GM21619 (cell line): Measurements from ENCODE around the gene PILRB.
A peak's percentile ranks its signal among the peaks of the same experiment; 100 is the strongest.
"Not testable (repeated sequence)": the region's sequence is repeated elsewhere in the genome, so short reads cannot be mapped to it uniquely, and the experiment has no call there.

Experiments used
- ATAC-seq: cut with Tn5 transposase; IDR thresholded peaks from one replicate; pipeline ENCODE4 v1.9.1; 2021; ENCODE audit not compliant: unreplicated experiment

The PILRB gene

DNA sequence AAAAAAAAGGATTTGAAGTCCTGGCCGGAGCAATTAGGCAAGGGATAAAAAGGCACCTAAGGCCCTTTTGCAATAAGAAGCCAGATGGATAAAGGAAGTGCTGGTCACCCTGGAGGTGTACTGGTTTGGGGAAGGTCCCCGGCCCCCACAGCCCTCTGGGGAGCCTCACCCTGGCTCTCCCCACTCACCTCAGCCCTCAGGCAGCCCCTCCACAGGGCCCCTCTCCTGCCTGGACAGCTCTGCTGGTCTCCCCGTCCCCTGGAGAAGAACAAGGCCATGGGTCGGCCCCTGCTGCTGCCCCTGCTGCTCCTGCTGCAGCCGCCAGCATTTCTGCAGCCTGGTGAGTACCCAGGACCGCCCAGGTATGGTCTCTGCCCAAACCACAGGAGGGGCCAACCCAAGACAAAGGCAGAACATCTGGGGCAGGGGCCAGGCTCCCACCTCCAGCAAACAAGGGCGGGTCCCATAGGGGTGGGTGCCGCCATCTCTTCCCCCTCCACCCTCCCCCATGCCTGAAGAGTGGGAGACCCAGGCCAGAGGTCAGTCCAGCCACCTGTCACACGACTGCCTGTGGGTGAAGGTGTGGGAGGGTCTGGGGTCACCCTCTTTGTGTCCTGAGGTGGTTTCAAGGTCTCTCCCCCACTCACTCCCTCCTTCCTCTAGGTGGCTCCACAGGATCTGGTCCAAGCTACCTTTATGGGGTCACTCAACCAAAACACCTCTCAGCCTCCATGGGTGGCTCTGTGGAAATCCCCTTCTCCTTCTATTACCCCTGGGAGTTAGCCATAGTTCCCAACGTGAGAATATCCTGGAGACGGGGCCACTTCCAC, at the start of gene PILRB:
TSS of gene PILRB (plus strand) at position 91 of the 830 bp plus-strand sequence. CDS start at position 277, 186 bp downstream.
- ATAC-seq = no peak

DNA sequence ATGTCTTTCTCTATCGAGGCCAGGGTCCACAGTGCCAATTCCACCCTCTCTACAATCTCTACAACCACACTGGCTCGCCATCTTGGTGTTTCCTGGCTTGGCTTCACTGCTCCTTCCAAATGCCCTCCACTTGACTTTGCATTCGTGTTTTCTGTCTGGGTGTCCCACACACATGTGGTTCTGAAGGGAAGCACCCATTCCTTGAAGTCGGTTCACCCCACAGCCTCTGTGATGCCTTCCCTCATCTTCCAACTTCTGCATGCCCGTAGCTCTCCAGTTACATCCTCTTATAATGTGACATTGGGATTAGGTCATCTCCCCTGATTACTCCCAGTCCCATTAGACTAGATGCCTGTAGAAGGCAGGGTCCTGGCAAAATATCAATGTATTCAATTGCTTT, 39.6 kb upstream of the PILRB start:
- not testable (repeated sequence) for ATAC-seq

DNA sequence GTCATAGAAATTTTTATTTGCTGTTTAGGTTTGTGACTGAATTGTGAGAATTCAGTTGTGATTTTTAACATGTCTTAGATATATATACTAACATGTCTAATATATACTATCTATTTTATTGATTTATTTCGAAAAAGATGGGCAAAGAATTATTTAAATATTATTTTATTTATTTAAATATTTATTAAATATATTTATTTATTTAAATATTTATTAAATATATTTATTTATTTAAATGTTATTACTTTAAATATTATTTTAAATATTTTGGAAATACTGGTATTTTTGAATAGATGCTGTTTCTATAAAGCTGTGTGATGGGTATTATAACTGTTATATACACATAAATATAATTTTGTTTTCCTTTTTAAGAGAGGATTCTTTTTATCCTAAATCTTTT, 36.3 kb upstream of the PILRB start:
- not testable (repeated sequence) for ATAC-seq

DNA sequence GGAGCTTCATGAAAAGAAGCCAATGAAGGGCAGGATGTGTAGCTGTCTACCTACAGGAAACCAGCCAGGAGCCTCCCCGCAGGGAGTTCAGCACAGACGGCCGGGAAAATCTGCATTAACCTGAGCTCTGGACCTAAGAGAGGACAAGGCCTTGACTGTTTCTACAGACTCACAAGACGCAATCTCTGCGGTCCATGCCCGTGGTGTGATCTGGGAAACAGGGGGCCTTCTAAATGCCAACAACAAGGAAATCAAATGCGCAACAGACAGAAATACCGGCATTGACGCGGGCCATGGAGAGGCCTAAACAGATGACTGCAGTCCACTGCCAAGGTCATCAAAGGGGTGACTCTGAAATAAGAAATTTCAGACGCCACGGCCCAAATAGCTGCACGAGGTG, 33.7 kb upstream of the PILRB start:
- not testable (repeated sequence) for ATAC-seq

DNA sequence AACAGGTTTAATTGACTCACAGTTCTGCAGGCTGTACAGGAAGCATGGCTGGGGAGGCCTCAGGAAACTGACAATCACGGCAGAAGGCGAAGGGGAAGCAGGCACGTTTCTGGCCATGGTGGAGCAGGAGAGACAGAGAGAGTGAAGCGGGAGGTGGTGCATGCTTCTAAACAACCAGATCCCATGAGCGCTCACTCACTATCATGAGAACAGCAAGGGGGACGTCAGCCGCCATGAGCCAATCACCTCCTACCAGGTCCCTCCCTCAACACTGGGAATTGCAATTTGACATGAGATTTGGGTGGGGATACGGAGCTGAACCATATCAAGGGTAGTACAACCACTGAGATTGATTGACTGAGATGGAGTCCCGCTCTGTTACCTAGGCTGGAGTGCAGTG, 32.2 kb upstream of the PILRB start:
- ATAC-seq = not testable (repeated sequence)

DNA sequence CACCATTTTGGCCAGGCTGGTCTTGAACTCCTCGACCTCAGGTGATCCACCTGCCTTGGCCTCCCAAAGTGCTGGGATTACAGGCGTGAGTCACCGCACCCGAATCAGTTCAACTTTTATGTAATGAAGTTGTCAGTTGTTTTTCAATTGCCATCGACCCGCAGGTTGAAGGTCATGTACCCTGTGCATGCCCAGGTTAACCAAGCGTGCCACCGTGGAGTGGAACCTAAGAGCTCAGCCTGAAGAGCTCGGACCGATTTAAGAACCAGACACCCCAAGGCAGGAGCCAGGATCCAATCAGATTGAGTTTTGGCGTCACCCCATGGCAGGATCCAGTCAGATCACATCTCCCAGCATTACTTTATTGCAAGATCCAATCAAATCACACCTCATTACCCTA, 31.0 kb upstream of the PILRB start:
- not testable (repeated sequence) for ATAC-seq

- ATAC-seq = peak; percentile 94
Observed at GRCh38 chr7:100335566-100336466, 22.1 kb upstream of the PILRB start.

DNA sequence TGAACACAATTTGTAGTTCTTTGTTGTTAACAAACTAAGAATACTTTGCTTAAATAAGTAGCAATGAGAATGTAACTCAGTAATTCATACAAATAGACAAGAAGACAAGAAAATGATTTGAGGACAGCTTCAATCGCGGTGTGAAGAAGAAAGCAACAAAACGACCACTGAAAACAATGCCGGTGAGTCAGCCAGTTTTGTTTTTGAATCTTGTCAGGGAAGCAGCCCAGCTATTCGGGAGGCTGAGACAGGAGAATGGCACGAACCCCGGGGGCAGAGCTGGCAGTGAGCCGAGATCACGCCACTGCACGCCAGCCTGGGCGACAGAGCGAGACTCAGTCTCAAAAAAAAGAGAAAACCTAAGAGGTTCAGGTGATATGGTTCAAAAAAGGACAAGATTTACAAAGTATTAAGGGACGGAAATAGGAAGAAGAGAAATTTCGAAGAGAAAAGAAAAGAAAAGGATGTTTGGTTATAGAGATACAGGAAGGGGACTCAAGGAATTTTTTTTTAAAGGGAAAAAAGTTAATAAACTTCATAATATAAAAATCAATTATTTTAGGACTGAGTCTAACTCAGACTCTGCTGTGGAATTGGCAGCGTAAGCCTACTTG, 19.7 kb upstream of the PILRB start:
- ATAC-seq = not testable (repeated sequence)

DNA sequence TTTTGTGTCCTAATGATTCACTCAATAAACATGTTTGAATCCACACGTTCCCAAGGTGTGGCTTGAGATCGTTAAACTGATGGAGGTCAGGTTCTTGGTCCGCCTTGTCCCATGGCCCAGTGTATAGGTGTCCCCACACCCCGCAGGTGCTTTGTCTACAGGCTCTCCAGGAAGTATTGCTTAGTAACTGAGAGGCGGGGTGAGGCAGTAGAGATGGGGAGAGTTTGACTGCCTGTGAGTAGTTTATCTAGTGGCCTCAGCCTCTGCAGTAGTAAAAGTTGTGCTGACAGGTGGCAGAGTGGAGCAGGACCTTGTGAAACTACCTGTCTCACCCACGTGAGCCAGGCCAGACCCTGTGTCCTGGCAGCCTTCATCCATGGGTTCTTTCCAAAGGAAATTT, 16.6 kb upstream of the PILRB start:
- ATAC-seq = not testable (repeated sequence)

- no peak for ATAC-seq
Observed at GRCh38 chr7:100342765-100343164, 15.2 kb upstream of the PILRB start.

GRCh38 chr7:100344124-100344559, 13.8 kb upstream of the PILRB start:
- ATAC-seq = not testable (repeated sequence)

GRCh38 chr7:100344560-100345287, 13.2 kb upstream of the PILRB start:
- ATAC-seq = peak; percentile 74

GRCh38 chr7:100345288-100345672, 12.6 kb upstream of the PILRB start:
- ATAC-seq = peak; percentile 29

DNA sequence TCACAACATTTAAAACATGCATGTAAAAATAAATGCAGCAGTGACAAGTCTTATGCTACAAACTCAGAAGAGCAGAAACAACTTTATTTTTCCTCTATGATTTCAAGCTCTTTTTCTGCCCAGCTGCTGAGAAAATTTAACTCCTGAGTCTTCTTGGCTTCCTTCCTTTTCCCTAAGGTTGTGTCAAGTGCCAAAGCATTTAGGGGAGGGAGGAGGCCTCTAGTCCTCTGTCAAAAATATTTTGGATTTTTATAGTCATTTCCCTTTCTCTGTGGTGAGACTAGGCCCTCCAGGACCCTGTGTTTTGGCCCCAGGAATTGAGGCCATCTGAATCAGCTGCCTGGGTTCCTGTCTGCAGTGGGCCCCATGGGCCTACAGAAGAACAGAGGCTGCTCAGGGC, 11.0 kb upstream of the PILRB start:
- ATAC-seq = no peak

GRCh38 chr7:100348805-100349204, 9.1 kb upstream of the PILRB start:
- no peak for ATAC-seq

DNA sequence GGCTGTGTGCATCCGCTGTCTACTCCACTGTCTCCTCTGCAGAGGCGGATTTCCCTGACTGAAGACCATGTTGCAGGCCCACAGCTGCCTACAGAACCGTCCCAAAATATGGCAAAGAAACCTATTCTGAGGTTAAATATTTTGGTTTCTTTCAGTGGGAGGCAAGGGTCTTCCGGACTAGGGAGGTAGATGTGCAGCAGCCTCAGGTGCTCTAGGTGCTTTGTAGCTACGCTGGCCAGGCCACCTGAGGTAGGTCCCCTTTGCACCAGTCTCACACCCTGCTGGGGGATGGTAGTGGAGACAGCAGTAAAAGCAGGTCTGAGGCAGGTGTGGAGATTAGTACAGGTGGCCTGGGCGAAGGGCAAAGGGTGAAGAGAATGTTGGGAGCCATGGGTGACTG, 8.2 kb upstream of the PILRB start:
- no peak for ATAC-seq

DNA sequence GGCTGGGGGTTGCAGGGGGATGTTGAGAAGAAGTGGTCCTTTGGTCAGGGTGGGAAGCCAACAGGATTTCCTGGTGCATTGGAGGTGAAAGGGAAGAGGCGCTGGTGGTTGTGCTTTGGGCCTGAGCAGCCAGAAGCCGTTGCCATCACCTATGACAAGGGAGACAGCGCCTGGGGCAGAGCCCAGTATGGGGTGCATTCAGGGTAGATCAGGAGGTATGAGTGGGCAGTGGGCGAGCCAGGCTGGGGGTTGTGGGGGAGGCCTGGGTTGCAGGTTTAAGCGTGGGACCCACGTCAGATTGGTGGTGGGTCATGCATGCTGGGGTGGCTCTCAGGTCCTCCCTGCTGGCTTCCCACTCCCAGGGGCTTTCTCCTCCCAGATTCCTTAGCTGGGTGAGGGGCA, 6.3 kb upstream of the PILRB start:
- no peak for ATAC-seq

- not testable (repeated sequence) for ATAC-seq
Observed at GRCh38 chr7:100352230-100352781, 5.6 kb upstream of the PILRB start.

- no peak for ATAC-seq
Observed at GRCh38 chr7:100352984-100353684, 4.8 kb upstream of the PILRB start.
